Muscle layer of duodenum (tissue), 2 donors: ENCODE results near the gene FZD7.

Experiments
- H3K27ac ChIP-seq: one replicate; pipeline ENCODE4 v1.7.0; 2013; ENCODE audit warnings: mild to moderate bottlenecking, low read length
- H3K27me3 ChIP-seq: one replicate; pipeline ENCODE4 v1.7.0; 2013; ENCODE audit warnings: low read depth, mild to moderate bottlenecking, control low read depth, low read length
- H3K36me3 ChIP-seq, 2 donors: one replicate each; pipeline ENCODE4 v1.7.0; 2013; ENCODE audit warnings: low read length in 2 of 2, control low read depth in 1 of 2, mild to moderate bottlenecking in 1 of 2; ENCODE audit not compliant: insufficient read depth in 2 of 2, control insufficient read depth in 1 of 2
- H3K4me1 ChIP-seq, 2 donors: one replicate each; pipeline ENCODE4 v1.7.0; 2013; ENCODE audit warnings: low read length in 2 of 2, mild to moderate bottlenecking in 2 of 2, control low read depth in 1 of 2, moderate library complexity in 1 of 2; ENCODE audit not compliant: insufficient read depth in 2 of 2, control insufficient read depth in 1 of 2
- H3K4me3 ChIP-seq, 2 donors: one replicate each; pipeline ENCODE4 v1.7.0; 2013; ENCODE audit warnings: low read length in 2 of 2, low read depth in 1 of 2, mild to moderate bottlenecking in 1 of 2
- H3K9me3 ChIP-seq, 2 donors: one replicate each; pipeline ENCODE4 v1.7.0; 2013; ENCODE audit warnings: low read length in 2 of 2, control low read depth in 1 of 2, mild to moderate bottlenecking in 1 of 2; ENCODE audit not compliant: control insufficient read depth in 1 of 2
- donor health status: healthy.

The FZD7 gene

GRCh38 chr2:202054679-202055078, 21.0 kb downstream of the FZD7 start:
- no peaks in the 10 kb centered on the region for H3K4me1 ChIP-seq
- no peaks in the 10 kb centered on the region for H3K36me3 ChIP-seq
- H3K4me3 ChIP-seq, result no peak overlapping the region
- H3K9me3 ChIP-seq, result no peaks in the 10 kb centered on the region
- no peaks in the 10 kb centered on the region for H3K27me3 ChIP-seq
- H3K27ac ChIP-seq, result no peak overlapping the region

GRCh38 chr2:202056611-202057010, 23.0 kb downstream of the FZD7 start:
- no peaks in the 10 kb centered on the region for H3K27me3 ChIP-seq
- H3K9me3 ChIP-seq, result no peaks in the 10 kb centered on the region
- no peak overlapping the region for H3K4me3 ChIP-seq
- no peaks in the 10 kb centered on the region for H3K36me3 ChIP-seq
- H3K27ac ChIP-seq, result no peak overlapping the region
- no peaks in the 10 kb centered on the region for H3K4me1 ChIP-seq

- H3K4me1 ChIP-seq, result peaks cover 4 to 13% of the 10 kb centered on the region in 2 donors
- no peaks in the 10 kb centered on the region for H3K9me3 ChIP-seq
- H3K36me3 ChIP-seq, result no peaks in the 10 kb centered on the region
- no peaks in the 10 kb centered on the region for H3K27me3 ChIP-seq
- no peak overlapping the region for H3K27ac ChIP-seq
- no peak overlapping the region for H3K4me3 ChIP-seq
Measured at GRCh38 chr2:202060218-202060617, 26.6 kb downstream of the FZD7 start.

DNA sequence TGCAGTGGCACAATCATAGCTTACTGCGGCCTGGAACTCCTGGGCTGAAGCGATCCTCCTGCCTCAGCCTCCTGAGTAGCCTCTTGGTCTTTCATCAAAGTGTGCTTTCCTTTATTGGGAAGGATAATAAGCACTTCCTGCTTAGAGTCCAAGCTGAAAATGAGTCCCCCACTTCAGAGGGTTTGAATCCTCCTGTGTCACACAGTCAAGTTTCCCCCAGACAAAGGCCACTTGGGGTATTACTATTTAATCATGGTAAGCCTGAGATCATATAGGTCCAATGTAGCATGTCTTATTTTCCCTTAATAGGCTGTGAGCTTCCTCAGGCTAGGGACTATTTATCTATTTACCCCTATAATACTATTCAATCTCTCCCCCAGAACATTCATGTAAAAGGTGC, 28.0 kb downstream of the FZD7 start:
- Histone ChIP-seq H3K36me3 (no peaks in the 10 kb centered on the region), H3K9me3 (no peaks in the 10 kb centered on the region), H3K27ac (no peak overlapping the region), H3K4me3 (no peak overlapping the region), H3K27me3 (no peaks in the 10 kb centered on the region), H3K4me1 (peaks cover 4 to 13% of the 10 kb centered on the region in 2 donors)

- Histone ChIP-seq H3K9me3 (no peaks in the 10 kb centered on the region), H3K4me3 (no peak overlapping the region), H3K36me3 (no peaks in the 10 kb centered on the region), H3K27me3 (no peaks in the 10 kb centered on the region), H3K4me1 (peaks cover 4 to 13% of the 10 kb centered on the region in 2 donors), H3K27ac (peak overlapping the region; percentile 16)
Measured at GRCh38 chr2:202064171-202064880, 30.7 kb downstream of the FZD7 start.

DNA sequence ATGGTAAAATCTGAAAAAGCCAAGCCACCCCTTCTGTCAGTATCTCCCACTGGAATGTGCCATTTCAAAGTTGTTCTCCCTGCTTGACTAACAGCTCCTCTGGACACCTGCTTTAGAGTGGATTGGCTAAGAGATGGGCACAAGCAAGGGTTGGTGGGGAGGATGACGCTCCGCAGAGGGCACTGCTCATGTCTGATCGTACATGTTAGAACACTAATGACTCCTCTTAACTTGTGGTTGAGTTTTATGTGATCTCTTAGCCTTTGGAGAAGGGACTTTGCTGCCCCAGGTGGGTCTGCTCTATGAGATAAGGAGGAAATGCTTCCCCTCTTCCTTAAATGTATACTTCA, 31.2 kb downstream of the FZD7 start:
- no peaks in the 10 kb centered on the region for H3K36me3 ChIP-seq
- no peak overlapping the region for H3K27ac ChIP-seq
- H3K4me3 ChIP-seq, result no peak overlapping the region
- H3K27me3 ChIP-seq, result no peaks in the 10 kb centered on the region
- no peaks in the 10 kb centered on the region for H3K9me3 ChIP-seq
- peaks cover 4 to 13% of the 10 kb centered on the region in 2 donors for H3K4me1 ChIP-seq

GRCh38 chr2:202065876-202066275, 32.2 kb downstream of the FZD7 start:
- Histone ChIP-seq H3K27me3 (no peaks in the 10 kb centered on the region), H3K4me1 (peaks cover 4 to 13% of the 10 kb centered on the region in 2 donors), H3K36me3 (no peaks in the 10 kb centered on the region), H3K27ac (no peak overlapping the region), H3K4me3 (no peak overlapping the region), H3K9me3 (no peaks in the 10 kb centered on the region)

DNA sequence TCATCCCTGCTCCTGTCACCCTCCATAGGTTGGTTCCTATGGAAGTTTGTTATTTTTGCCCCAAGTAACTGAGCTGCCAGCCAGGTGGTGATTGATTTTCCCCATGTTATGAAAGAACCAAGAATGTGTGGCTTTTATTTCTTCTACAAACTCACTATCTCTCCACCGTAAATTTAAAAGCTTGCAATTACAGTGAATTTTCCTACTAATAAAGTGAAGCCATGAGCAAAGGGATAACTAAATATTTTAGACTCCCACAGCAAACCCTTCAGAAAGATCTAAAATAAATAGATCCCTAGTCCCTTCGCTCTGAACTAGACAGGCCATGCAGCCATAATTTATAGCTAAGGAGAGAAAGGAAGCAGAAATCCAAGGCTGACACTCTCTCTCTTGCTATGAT, 33.2 kb downstream of the FZD7 start:
- Histone ChIP-seq H3K27me3 (no peaks in the 10 kb centered on the region), H3K4me3 (no peak overlapping the region), H3K36me3 (no peaks in the 10 kb centered on the region), H3K9me3 (no peaks in the 10 kb centered on the region), H3K4me1 (peaks cover 4 to 13% of the 10 kb centered on the region in 2 donors), H3K27ac (no peak overlapping the region)

GRCh38 chr2:202067589-202067988, 33.9 kb downstream of the FZD7 start:
- no peak overlapping the region for H3K27ac ChIP-seq
- peaks cover 4 to 15% of the 10 kb centered on the region in 2 donors for H3K4me1 ChIP-seq
- no peaks in the 10 kb centered on the region for H3K27me3 ChIP-seq
- no peaks in the 10 kb centered on the region for H3K36me3 ChIP-seq
- no peak overlapping the region for H3K4me3 ChIP-seq
- no peaks in the 10 kb centered on the region for H3K9me3 ChIP-seq

- Histone ChIP-seq H3K4me1 (peaks cover 0 to 10% of the 10 kb centered on the region in 2 donors), H3K36me3 (no peaks in the 10 kb centered on the region), H3K27ac (no peak overlapping the region), H3K27me3 (no peaks in the 10 kb centered on the region), H3K9me3 (no peaks in the 10 kb centered on the region), H3K4me3 (no peak overlapping the region)
Measured at GRCh38 chr2:202069170-202070067, 35.8 kb downstream of the FZD7 start.

DNA sequence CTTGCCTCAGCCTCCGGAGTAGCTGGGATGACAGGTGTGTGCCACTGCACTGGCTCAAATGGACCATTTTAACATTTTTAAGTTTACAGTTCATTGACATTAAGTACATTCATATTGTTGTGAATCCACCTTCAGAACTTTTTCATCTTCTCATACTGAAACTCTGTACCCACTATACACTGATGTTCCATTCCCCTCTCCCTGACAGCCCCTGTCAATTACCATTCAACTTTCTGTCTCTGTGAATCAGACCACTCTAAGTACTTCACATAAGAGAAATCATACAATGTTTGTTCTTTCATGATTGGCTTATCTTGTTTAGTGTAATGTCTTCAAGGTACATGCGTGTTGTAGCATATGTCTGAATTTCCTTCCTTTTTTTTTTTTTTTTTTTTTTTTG, 37.5 kb downstream of the FZD7 start:
- Histone ChIP-seq H3K27me3 (no peaks in the 10 kb centered on the region), H3K36me3 (no peaks in the 10 kb centered on the region), H3K4me3 (no peak overlapping the region), H3K4me1 (peaks cover 0 to 9% of the 10 kb centered on the region in 2 donors), H3K27ac (no peak overlapping the region), H3K9me3 (no peaks in the 10 kb centered on the region)
